NCI-H1436 treated with DMSO at 0.1 percent for 48 hours (cell line): ENCODE results near the gene FCGR1A.
"Not testable (repeated sequence)": the region's sequence is repeated elsewhere in the genome, so short reads cannot be mapped to it uniquely, and the experiment has no call there.

Experiments
- DNase-seq: peaks from one replicate; lab custom pipeline; 2025; lab: John Stamatoyannopoulos, UW

FCGR1A gene

DNA sequence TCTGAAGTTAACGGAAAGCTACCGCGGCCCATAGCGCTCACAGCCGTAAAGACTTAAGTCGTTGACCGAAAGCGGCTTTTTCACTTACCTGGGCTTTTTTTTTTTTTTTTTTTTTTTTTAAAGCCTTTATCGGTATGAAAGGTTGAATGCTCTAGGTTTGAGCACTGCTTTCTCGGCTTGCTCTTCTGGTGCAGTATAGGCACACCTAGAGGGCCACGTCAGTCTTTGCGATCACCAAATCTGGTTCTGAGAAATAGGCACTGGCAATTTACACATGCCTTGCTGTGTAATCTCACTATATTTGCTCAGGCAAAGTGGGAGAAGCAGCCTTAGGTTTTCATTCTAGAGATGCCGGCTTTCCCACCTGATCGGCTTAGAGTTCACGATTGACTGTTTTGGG is 50.6 kb downstream of the FCGR1A start:
- DNase-seq = not testable (repeated sequence)

DNA sequence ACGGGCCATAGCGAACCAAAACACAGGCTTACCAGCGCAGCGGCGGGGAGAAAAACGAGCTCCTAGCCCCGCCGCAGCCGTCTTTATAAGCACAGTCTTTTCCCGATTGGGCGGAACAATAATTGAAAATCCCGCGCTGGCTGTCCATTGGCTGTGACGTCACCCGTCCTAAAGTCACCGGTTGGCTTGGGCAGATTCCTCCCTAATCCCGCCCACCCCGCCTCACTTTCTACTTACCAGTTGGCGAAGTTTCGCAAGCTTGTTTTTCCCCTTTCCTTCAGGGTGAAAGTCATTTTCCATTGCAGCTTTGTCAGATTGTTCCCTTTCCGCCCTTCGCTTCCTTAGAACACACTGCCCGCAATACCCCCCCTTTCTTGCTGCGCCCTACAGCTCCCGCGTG is 58.7 kb downstream of the FCGR1A start:
- DNase-seq = not testable (repeated sequence)
